RWPE2 (cell line): ENCODE data around the gene NT5C1B.
A peak's percentile ranks its signal among the peaks of the same experiment; 100 is the strongest.

Source experiments
- ATAC-seq: fragments of 200-7000 bp; cut with Tn5 transposase; 3 replicates; pipeline ENCODE4 v1.9.1; 2021; ENCODE audit warnings: low read depth
- DNase-seq: peaks from one replicate; pipeline ENCODE4 v3.0.0-alpha.2; 2020; ENCODE audit warnings: low spot score
- H3K27ac ChIP-seq: fragments of 450-650 bp; 2 replicates; pipeline ENCODE4 v1.5.1; 2017; ENCODE audit warnings: mild to moderate bottlenecking; ENCODE audit not compliant: poor library complexity, severe bottlenecking
- H3K27me3 ChIP-seq: fragments of 250-450 bp; sonication (Bioruptor Pico); 2 replicates; pipeline ENCODE4 v1.5.1; 2021; ENCODE audit warnings: mild to moderate bottlenecking, moderate library complexity; ENCODE audit not compliant: insufficient read depth, poor library complexity, severe bottlenecking
- H3K36me3 ChIP-seq: fragments of 250-450 bp; sonication (Bioruptor Pico); 2 replicates; pipeline ENCODE4 v1.5.1; 2020; ENCODE audit warnings: low read depth, mild to moderate bottlenecking, moderate library complexity
- H3K4me1 ChIP-seq: fragments of 250-450 bp; sonication (Bioruptor Pico); 2 replicates; pipeline ENCODE4 v1.5.1; 2021; ENCODE audit warnings: mild to moderate bottlenecking, moderate library complexity; ENCODE audit not compliant: insufficient read depth, poor library complexity, severe bottlenecking
- H3K4me3 ChIP-seq: fragments of 250-450 bp; sonication (Bioruptor Pico); 2 replicates; pipeline ENCODE4 v1.5.1; 2021; ENCODE audit warnings: mild to moderate bottlenecking, moderate library complexity; ENCODE audit not compliant: severe bottlenecking
- H3K9me3 ChIP-seq: fragments of 250-450 bp; sonication (Bioruptor Pico); 2 replicates; pipeline ENCODE4 v1.5.1; 2021; ENCODE audit warnings: mild to moderate bottlenecking, moderate library complexity; ENCODE audit not compliant: severe bottlenecking
- CTCF ChIP-seq: fragments of 450-650 bp; IDR thresholded peaks from one replicate; pipeline ENCODE4 v1.5.1; 2017; ENCODE audit warnings: mild to moderate bottlenecking, moderate library complexity; ENCODE audit not compliant: poor library complexity, severe bottlenecking

The NT5C1B gene

GRCh38 chr2:18620867-18621632, 31.7 kb upstream of the NT5C1B start:
- Histone ChIP-seq H3K27ac (peak overlapping the region; percentile 100), H3K9me3 (peaks cover 1% of the 10 kb centered on the region), H3K4me3 (no peak overlapping the region), H3K27me3 (no peaks in the 10 kb centered on the region), H3K4me1 (peaks cover 31% of the 10 kb centered on the region), H3K36me3 (no peaks in the 10 kb centered on the region)
- no peak for ATAC-seq
- no peak for TF ChIP-seq CTCF
- no peak for DNase-seq

GRCh38 chr2:18619091-18619490, 29.7 kb upstream of the NT5C1B start:
- H3K27me3 ChIP-seq: no peaks in the 10 kb centered on the region
- no peak for ATAC-seq
- H3K27ac ChIP-seq: no peak overlapping the region
- DNase-seq: no peak
- no peak for TF ChIP-seq CTCF
- no peak overlapping the region for H3K4me3 ChIP-seq
- H3K4me1 ChIP-seq: peaks cover 11% of the 10 kb centered on the region
- peaks cover 1% of the 10 kb centered on the region for H3K9me3 ChIP-seq
- H3K36me3 ChIP-seq: no peaks in the 10 kb centered on the region

GRCh38 chr2:18614041-18614440, 24.7 kb upstream of the NT5C1B start:
- Histone ChIP-seq H3K36me3 (no peaks in the 10 kb centered on the region), H3K27me3 (no peaks in the 10 kb centered on the region), H3K9me3 (peaks cover 1% of the 10 kb centered on the region), H3K4me3 (no peak overlapping the region), H3K4me1 (no peaks in the 10 kb centered on the region), H3K27ac (no peak overlapping the region)
- DNase-seq (no peak), ATAC-seq (no peak)
- TF ChIP-seq CTCF: no peak

- Histone ChIP-seq H3K27ac (no peak overlapping the region), H3K4me1 (no peaks in the 10 kb centered on the region), H3K4me3 (no peak overlapping the region), H3K36me3 (no peaks in the 10 kb centered on the region), H3K27me3 (no peaks in the 10 kb centered on the region), H3K9me3 (no peaks in the 10 kb centered on the region)
- TF ChIP-seq CTCF: no peak
- ATAC-seq: no peak
- DNase-seq: no peak
These were observed 22.8 kb upstream of the NT5C1B start for GRCh38 chr2:18612133-18612532.

- no peak for TF ChIP-seq CTCF
- no peak for ATAC-seq
These were observed 22.2 kb upstream of the NT5C1B start for GRCh38 chr2:18611604-18612003.

More at GRCh38 chr2:18611604-18612003, 22.2 kb upstream of the NT5C1B start:
- no peaks in the 10 kb centered on the region for H3K27me3 ChIP-seq
- no peak overlapping the region for H3K27ac ChIP-seq
- no peak overlapping the region for H3K4me3 ChIP-seq
- no peak for DNase-seq
- H3K36me3 ChIP-seq: no peaks in the 10 kb centered on the region
- no peaks in the 10 kb centered on the region for H3K4me1 ChIP-seq
- no peaks in the 10 kb centered on the region for H3K9me3 ChIP-seq
